ENCODE data around the gene ERICH2. TPM values are rescaled to one million over a fixed set of nuclear protein-coding genes. Genes with fewer than 3 reads are reported as not detected.

ERICH2 gene
- polyA plus RNA-seq, 1 of the 3 experiments (the other 2 are of a cell fraction): not detected

DNA sequence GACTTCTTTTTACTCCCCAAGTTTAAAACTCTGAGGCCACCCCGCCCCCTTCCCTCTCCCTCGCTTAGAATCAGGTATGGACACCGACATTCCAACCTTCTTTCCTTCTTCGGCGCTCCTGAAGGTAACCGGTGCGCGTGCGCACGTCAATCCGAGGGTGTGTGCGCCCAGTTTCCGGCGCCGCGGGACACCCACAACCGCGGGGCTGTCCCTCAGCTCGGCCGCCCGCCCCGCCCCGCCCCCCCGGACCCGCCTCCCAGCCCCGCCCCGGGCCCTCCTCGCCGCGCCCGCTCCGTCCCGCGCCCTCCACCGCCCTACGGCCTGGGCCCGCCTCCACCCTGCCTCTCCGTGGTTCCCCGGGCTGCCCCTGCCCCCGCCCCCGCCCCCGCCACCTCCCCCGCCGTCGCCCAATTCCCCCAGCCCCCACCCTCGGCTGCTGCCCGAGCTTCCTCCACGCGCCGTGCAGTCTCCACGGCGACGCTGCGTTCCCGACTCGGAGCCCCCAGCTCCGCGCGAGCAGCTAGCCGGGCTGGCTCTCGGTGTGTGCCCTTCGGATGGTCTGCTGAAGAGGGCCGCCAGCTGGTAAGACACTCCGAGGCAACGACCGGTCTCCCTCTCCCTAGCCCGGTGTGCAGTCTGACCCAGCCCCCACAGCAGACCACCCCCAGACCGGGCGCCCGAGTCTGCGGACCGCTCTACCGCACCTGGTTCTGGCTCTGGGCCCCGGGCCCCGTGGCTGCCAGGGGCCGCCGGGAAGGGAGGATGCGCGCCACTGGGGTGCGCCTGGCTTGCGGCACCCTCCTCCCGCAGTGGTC is 635 bp downstream of the ERICH2 start:
- peak overlapping the region; percentile 57 to 74 for H3K4me3 ChIP-seq (ENCODE audit: low read depth in 2 of 2, low read length in 1 of 2)
- no peaks in the 10 kb centered on the region for H3K79me2 ChIP-seq (ENCODE audit: insufficient read depth)
- H3K9ac ChIP-seq: peak overlapping the region; percentile 31; the same call in 1 of the 2 replicates
- ChIA-PET POLR2A (no interaction called here), CTCF (interaction anchor here (1.1 to 1.8 kb wide), 3 partner anchors 48 to 535 kb away, joined by 3 to 6 read pairs (median 4); no protein-coding TSS in a partner anchor)
- H3K4me2 ChIP-seq: peak overlapping the region; percentile 88
- H3K4me1 ChIP-seq (ENCODE audit: control insufficient read depth in 1 of 2, insufficient read depth in 2 of 2, low read depth in 1 of 2, low read length in 1 of 2): peaks cover 0 to 11% of the 10 kb centered on the region in 2 experiments; a peak in 1 of 4 replicates
- H3K36me3 ChIP-seq (replicated peaks in 1 of 2; ENCODE audit: control insufficient read depth in 1 of 2, insufficient read depth in 2 of 2, low read length in 1 of 2): no peaks in the 10 kb centered on the region
- peaks cover 10% of the 10 kb centered on the region for H3F3A ChIP-seq (replicated peaks; ENCODE audit: insufficient read depth)
- peaks cover 29% of the 10 kb centered on the region for H3K27me3 ChIP-seq (ENCODE audit: insufficient read depth)
- H3K9me2 ChIP-seq: no peaks in the 10 kb centered on the region
- no peaks in the 10 kb centered on the region for H4K20me1 ChIP-seq (ENCODE audit: insufficient read depth)
- DNase-seq: peak; percentile 88
- TF ChIP-seq, protein P1, sequence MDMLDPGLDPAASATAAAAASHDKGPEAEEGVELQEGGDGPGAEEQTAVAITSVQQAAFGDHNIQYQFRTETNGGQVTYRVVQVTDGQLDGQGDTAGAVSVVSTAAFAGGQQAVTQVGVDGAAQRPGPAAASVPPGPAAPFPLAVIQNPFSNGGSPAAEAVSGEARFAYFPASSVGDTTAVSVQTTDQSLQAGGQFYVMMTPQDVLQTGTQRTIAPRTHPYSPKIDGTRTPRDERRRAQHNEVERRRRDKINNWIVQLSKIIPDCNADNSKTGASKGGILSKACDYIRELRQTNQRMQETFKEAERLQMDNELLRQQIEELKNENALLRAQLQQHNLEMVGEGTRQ (IDR thresholded peaks at IDR 0.05; ENCODE audit: borderline replicate concordance, low read depth, low read length): no peak
- peak; percentile 73 for TF ChIP-seq NRF1 (IDR thresholded peaks at IDR 0.05; ENCODE audit: low read depth, low read length)
- no peak overlapping the region for H3K27ac ChIP-seq (ENCODE audit: low read depth in 2 of 2, low read length in 1 of 2)
- H3K9me3 ChIP-seq: no peaks in the 10 kb centered on the region
- H2AFZ ChIP-seq (ENCODE audit: low read depth): peak overlapping the region; percentile 97
- WGBS (ENCODE audit: low lambda C conversion rate): 2% methylated on average over 48 of the region's 82 CpGs

DNA sequence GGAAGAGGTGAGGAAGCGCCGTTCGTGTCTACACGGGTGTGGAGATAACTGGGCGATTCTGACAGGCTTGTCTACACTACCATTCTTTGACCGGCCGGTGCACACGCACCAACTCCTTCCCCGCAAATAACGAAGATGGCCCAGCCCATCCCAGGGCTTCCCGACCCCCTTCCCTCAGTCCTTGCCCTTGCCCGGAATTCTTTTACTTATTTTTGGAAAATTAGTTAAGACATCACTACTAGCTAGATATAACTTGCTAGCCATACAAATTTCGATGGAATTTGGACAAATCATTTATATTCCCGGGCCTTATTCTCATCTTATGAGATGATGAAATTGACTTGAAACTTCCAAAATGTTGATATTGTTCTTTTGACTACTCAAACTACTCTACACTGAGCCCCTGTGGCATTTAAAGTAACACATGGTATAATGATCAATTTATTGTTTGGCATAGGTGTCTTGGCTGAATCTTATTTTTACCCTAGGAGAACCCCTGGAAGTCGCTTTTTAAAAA is 1.3 kb downstream of the ERICH2 start:
- H3K9ac ChIP-seq: no peak overlapping the region
- DNase-seq: no peak
- POLR2A ChIA-PET: no interaction called here
- H2AFZ ChIP-seq (ENCODE audit: low read depth): peak overlapping the region; percentile 41; the same call in 1 of the 2 replicates
- peaks cover 10% of the 10 kb centered on the region for H3F3A ChIP-seq (replicated peaks; ENCODE audit: insufficient read depth)
- peaks cover 0 to 11% of the 10 kb centered on the region in 2 experiments; a peak in 1 of 4 replicates for H3K4me1 ChIP-seq (ENCODE audit: control insufficient read depth in 1 of 2, insufficient read depth in 2 of 2, low read depth in 1 of 2, low read length in 1 of 2)
- H3K27me3 ChIP-seq (ENCODE audit: insufficient read depth): peaks cover 32% of the 10 kb centered on the region
- H4K20me1 ChIP-seq (ENCODE audit: insufficient read depth): no peaks in the 10 kb centered on the region
- no peaks in the 10 kb centered on the region for H3K79me2 ChIP-seq (ENCODE audit: insufficient read depth)
- no peak overlapping the region for H3K27ac ChIP-seq (ENCODE audit: low read depth in 2 of 2, low read length in 1 of 2)
- H3K9me3 ChIP-seq: no peaks in the 10 kb centered on the region
- H3K4me2 ChIP-seq: peak overlapping the region; percentile 78; the same call in 1 of the 2 replicates
- WGBS (ENCODE audit: low lambda C conversion rate): 11% methylated on average over 10 of the region's 15 CpGs
- H3K9me2 ChIP-seq: no peaks in the 10 kb centered on the region
- no peaks in the 10 kb centered on the region for H3K36me3 ChIP-seq (replicated peaks in 1 of 2; ENCODE audit: control insufficient read depth in 1 of 2, insufficient read depth in 2 of 2, low read length in 1 of 2)
- H3K4me3 ChIP-seq (ENCODE audit: low read depth in 2 of 2, low read length in 1 of 2): peak overlapping the region; percentile 48 to 59
- CTCF ChIA-PET: interaction anchor here (1.0 to 1.8 kb wide), 3 partner anchors 47 to 378 kb away, joined by 4 to 6 read pairs (median 4); no protein-coding TSS in a partner anchor
- TF ChIP-seq YY1 (IDR thresholded peaks at IDR 0.05; ENCODE audit: low read depth) (no peak), GABPA (IDR thresholded peaks at IDR 0.05; ENCODE audit: low read depth) (no peak), RXRA (IDR thresholded peaks at IDR 0.05; ENCODE audit: borderline replicate concordance, low read depth) (no peak)

- Histone ChIP-seq H3K4me1 (ENCODE audit: control insufficient read depth in 1 of 2, insufficient read depth in 2 of 2, low read depth in 1 of 2, low read length in 1 of 2) (peaks cover 0 to 11% of the 10 kb centered on the region in 2 experiments; a peak in 1 of 4 replicates), H3K36me3 (replicated peaks in 1 of 2; ENCODE audit: control insufficient read depth in 1 of 2, insufficient read depth in 2 of 2, low read length in 1 of 2) (no peaks in the 10 kb centered on the region), H3K9me3 (no peaks in the 10 kb centered on the region), H2AFZ (ENCODE audit: low read depth) (no peak overlapping the region), H3K79me2 (ENCODE audit: insufficient read depth) (no peaks in the 10 kb centered on the region), H3K4me3 (ENCODE audit: low read depth in 2 of 2, low read length in 1 of 2) (no peak overlapping the region), H4K20me1 (ENCODE audit: insufficient read depth) (no peaks in the 10 kb centered on the region), H3K4me2 (no peak overlapping the region), H3K27ac (ENCODE audit: low read depth in 2 of 2, low read length in 1 of 2) (no peak overlapping the region), H3F3A (replicated peaks; ENCODE audit: insufficient read depth) (peaks cover 10% of the 10 kb centered on the region), H3K27me3 (ENCODE audit: insufficient read depth) (peaks cover 37% of the 10 kb centered on the region), H3K9ac (no peak overlapping the region), H3K9me2 (no peaks in the 10 kb centered on the region)
- TF ChIP-seq RAD21 (IDR thresholded peaks at IDR 0.05; ENCODE audit: low read length) (no peak), FOSL2 (IDR thresholded peaks at IDR 0.05; ENCODE audit: borderline replicate concordance, low read depth) (no peak), RCOR1 (IDR thresholded peaks at IDR 0.05; ENCODE audit: low read length) (no peak), EZH2phosphoT487 (IDR thresholded peaks at IDR 0.05; ENCODE audit: borderline replicate concordance, low read depth) (no peak), MXI1 (IDR thresholded peaks at IDR 0.05; ENCODE audit: low read depth, low read length) (no peak), FOXM1 (IDR thresholded peaks at IDR 0.05; ENCODE audit: low read depth) (no peak), RXRA (IDR thresholded peaks at IDR 0.05; ENCODE audit: borderline replicate concordance, low read depth) (no peak), SIN3A (IDR thresholded peaks at IDR 0.05; ENCODE audit: borderline replicate concordance, low read depth, low read length) (no peak), SMC3 (IDR thresholded peaks at IDR 0.05; ENCODE audit: low read depth, low read length) (no peak), TAF1 (IDR thresholded peaks at IDR 0.05; ENCODE audit: borderline replicate concordance, low read depth, low read length) (no peak), FOXJ3 (CRISPR knock-in tag; IDR thresholded peaks at IDR 0.05) (no peak), GABPA (IDR thresholded peaks at IDR 0.05; ENCODE audit: low read depth) (no peak)
- no peak for DNase-seq
- ChIA-PET CTCF (interaction anchor here (1.0 to 1.8 kb wide), 3 partner anchors 44 to 379 kb away, joined by 3 to 6 read pairs (median 4); no protein-coding TSS in a partner anchor), POLR2A (no interaction called here)
Measured at GRCh38 chr2:170772295-170772694, 2.1 kb downstream of the ERICH2 start.

Data from SK-N-SH (cell line).